Upper lobe of left lung (tissue), 4 donors: ENCODE results near the gene FRK.

Experiments
- POLR2A ChIP-seq, 4 donors: fragments of 450-650 bp; IDR thresholded peaks; one replicate each; pipeline ENCODE4 v1.5.1; 2016 to 2017; ENCODE audit warnings: antibody characterized with exemption in 4 of 4, mild to moderate bottlenecking in 2 of 4
- TF ChIP-seq, protein P1 (sequence below), 6 experiments: fragments of 450-650 bp in 4 of 6; fragments of 200-600 bp in 2 of 6; sonication (generic) in 2 of 6; IDR thresholded peaks; one replicate each; pipeline ENCODE4 v1.5.1; 2016 to 2019; ENCODE audit warnings: antibody characterized with exemption in 6 of 6

DNA sequence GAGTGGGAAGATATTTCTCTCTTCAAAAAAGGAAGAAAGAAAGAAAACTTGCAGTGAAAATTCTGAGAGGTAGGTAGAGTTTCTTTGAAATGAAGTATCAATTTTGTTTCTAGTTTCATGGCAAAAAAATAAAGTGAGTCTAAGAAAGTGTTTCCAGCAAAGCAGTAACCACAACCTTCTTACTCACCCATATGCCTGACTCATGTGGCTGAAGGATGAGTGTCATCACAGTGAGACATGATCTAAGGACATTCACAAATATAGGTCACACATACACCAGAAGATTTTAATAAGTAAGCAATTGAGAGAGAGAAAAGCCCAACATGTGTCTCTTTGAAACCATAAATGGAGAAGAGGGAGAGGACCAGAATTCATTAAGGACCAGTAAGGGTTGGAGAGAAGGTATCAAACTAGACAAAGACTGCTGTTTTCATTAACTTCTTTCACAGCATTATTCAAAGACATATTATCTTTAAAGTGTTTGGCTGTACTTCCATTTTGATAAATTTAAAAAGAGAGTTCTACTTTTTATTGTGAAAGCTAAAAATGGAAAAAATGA lies 169.5 kb downstream of the FRK start:
- TF ChIP-seq, protein P1, sequence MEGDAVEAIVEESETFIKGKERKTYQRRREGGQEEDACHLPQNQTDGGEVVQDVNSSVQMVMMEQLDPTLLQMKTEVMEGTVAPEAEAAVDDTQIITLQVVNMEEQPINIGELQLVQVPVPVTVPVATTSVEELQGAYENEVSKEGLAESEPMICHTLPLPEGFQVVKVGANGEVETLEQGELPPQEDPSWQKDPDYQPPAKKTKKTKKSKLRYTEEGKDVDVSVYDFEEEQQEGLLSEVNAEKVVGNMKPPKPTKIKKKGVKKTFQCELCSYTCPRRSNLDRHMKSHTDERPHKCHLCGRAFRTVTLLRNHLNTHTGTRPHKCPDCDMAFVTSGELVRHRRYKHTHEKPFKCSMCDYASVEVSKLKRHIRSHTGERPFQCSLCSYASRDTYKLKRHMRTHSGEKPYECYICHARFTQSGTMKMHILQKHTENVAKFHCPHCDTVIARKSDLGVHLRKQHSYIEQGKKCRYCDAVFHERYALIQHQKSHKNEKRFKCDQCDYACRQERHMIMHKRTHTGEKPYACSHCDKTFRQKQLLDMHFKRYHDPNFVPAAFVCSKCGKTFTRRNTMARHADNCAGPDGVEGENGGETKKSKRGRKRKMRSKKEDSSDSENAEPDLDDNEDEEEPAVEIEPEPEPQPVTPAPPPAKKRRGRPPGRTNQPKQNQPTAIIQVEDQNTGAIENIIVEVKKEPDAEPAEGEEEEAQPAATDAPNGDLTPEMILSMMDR (IDR thresholded peaks at IDR 0.05), result no peak
- no peak for TF ChIP-seq POLR2A (IDR thresholded peaks at IDR 0.05)
